Measurements from ENCODE around the gene ALOX15.

DNA sequence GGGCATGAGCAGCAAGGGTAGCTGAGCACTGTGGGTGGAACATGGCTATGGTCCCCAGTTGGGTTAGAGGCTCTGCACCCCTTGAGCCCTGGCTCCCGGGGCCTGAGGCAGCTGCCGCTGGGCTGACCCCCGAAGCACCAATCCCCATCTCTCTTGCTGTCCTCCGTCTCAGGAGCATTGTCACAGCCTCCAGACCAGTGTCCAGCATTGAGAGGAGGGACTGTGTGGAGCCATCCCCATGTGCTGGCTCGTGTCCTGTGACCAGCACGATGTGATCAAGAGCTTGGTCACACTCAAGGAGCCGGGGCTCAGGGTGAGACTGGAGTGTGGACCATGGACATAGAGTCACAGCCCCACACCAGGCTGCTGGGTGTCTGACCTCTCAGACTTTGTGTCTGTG lies 54.3 kb downstream of the ALOX15 start:
- TF ChIP-seq, protein P1, sequence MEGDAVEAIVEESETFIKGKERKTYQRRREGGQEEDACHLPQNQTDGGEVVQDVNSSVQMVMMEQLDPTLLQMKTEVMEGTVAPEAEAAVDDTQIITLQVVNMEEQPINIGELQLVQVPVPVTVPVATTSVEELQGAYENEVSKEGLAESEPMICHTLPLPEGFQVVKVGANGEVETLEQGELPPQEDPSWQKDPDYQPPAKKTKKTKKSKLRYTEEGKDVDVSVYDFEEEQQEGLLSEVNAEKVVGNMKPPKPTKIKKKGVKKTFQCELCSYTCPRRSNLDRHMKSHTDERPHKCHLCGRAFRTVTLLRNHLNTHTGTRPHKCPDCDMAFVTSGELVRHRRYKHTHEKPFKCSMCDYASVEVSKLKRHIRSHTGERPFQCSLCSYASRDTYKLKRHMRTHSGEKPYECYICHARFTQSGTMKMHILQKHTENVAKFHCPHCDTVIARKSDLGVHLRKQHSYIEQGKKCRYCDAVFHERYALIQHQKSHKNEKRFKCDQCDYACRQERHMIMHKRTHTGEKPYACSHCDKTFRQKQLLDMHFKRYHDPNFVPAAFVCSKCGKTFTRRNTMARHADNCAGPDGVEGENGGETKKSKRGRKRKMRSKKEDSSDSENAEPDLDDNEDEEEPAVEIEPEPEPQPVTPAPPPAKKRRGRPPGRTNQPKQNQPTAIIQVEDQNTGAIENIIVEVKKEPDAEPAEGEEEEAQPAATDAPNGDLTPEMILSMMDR (IDR thresholded peaks at IDR 0.05; ENCODE audit: low read depth, low read length, poor library complexity, severe bottlenecking) = no peak
- TF ChIP-seq EZH2phosphoT487 (IDR thresholded peaks at IDR 0.05; ENCODE audit: borderline replicate concordance, low read length) = no peak
